ENCODE results near the gene NEXMIF. TPM values are rescaled to one million over a fixed set of nuclear protein-coding genes. Genes with fewer than 3 reads are reported as not detected.
A peak's percentile ranks its signal among the peaks of the same experiment; 100 is the strongest.
"Not testable (repeated sequence)": the region's sequence is repeated elsewhere in the genome, so short reads cannot be mapped to it uniquely, and the experiment has no call there.

The NEXMIF gene
- 0.27 TPM for polyA plus RNA-seq (ENCODE audit: insufficient read length)

GRCh38 chrX:74925225-74926088, at the start of gene NEXMIF:
NEXMIF (minus strand) TSS chrX:74925452.
- peak; percentile 23 for DNase-seq

GRCh38 chrX:74961962-74962361, 36.7 kb upstream of the NEXMIF start:
- not testable (repeated sequence) for DNase-seq

- DNase-seq: no peak
Measured at GRCh38 chrX:74949717-74950116, 24.5 kb upstream of the NEXMIF start.

DNA sequence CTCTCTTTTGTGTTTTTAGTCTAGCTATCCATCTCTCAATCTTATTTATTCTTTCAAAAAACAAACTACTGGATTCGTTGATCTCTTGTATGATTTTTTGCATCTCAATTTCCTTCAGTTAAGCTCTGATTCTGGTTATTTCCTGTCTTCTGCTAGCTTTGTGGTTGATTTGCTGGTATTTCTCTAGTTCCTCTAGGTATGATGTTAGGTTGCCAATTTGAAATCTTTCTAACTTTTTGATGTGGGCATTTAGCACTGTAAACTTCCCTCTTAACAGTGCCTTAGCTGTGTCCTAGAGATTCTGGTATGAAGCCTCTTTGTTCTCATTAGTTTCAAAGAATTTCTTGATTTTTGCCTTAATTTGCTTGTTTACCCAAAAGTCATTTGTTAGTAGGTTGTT, 15.2 kb upstream of the NEXMIF start:
- no peak for DNase-seq

- no peak for DNase-seq
Measured at GRCh38 chrX:74931214-74931613, 6.0 kb upstream of the NEXMIF start.

DNA sequence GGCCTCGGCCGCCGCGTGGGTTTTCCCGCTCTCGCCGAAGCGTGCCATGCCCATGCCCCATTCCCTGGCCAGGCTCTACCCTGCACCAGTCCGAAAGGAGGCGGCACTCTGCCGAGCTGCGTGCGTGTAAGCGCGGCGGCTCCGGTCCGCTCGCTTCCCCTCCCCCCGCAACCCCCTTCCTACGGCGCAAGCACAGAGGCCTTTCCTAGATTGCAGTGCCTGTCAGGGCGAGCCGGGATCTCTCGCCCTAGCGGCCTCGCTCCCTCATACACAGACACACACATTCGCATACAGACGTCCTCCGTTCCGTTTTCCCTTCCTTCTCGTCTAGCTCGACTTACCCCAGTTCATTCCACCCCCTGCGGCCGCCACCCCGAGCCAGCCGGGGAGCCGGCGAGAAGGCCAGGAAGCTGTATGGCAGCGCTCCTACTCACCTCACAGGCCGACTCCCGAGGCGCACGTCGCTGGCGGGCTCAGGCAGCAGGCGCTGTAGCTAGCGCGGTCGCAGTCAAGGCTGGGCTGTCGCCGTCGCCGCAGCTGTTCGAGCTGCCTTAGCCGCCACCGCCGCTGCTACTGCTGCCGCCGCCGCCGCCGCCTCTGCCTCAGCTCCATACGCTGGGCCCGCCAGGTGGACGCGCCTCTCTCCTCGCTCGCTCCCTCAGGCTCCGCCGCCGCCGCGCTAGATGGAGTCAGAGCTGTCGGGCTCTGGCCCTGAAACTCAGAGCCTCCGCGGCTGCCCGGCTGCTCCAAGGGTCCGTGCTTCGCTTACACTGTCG, 615 bp downstream of the NEXMIF start:
- peak; percentile 49 for DNase-seq

GRCh38 chrX:74923942-74924448, 1.3 kb downstream of the NEXMIF start:
- peak; percentile 12 for DNase-seq

DNA sequence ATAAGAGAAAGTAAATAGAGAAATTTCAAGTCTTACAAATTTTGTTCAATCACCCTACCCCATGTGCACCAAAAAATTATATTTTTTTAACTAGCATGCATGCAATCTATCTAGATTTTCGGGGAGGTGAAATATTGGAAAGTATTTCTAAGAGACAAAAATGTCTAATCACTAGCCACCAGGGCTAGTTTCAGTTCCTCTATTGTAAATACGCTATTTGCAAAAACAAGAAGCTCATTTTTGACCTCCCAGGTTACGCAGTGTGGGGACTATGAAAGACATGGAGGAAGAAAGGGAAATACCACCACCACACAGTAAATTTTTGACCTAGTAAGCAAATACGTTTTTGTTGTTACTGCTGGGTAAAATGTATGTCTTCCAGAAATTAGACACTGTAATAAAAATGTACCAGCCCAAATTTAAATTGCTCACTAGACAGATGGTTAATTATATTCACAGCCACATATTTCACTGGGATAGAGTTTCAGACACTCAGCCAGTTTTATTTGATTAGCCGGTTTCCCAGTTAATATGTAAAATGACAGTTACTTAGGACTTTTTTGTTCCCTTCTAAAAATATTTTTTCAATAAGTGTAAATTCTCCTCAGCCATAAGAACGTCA, 2.2 kb downstream of the NEXMIF start:
- DNase-seq: no peak

DNA sequence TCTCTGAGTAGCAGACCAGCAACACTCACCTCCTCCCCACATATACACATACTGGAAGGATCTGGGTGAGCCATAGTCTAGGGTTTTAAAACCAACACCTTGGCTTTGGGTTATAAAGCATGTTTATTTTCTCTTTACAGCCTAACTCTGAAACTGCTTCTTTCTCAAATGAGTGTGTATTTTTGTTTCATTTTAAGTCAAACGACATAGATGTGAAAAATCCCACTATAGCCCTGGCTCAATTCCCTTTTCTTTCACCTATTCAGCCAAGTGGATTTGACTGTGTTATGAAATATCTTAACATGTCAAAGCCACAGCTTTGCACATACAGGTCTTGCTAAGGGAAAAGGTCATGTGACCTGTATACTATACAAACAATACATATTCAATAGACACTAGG, 13.8 kb downstream of the NEXMIF start:
- no peak for DNase-seq

GRCh38 chrX:74906417-74906816, 18.8 kb downstream of the NEXMIF start:
- DNase-seq: peak; percentile 62

DNA sequence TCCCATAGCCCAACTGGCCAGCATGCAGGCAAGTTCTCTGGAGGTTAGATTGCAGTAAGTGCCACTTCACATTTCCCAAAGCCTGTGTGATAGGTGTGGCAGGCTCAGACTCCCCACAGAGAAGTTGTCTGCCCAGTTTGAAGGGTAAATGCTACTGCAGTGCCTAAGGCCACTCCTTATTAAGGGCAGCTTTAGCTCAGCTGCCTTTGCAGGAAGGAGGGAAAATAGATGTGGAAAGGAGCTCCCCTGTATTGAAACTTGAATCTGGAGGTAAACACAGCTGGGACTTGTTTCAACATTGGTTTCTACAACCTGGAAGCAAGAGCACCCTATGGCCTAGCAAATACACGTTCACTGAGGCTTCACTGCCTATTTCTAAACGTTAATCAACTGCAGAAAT, 22.4 kb downstream of the NEXMIF start:
- DNase-seq: no peak

GRCh38 chrX:74892561-74892960, 32.7 kb downstream of the NEXMIF start:
- no peak for DNase-seq

DNA sequence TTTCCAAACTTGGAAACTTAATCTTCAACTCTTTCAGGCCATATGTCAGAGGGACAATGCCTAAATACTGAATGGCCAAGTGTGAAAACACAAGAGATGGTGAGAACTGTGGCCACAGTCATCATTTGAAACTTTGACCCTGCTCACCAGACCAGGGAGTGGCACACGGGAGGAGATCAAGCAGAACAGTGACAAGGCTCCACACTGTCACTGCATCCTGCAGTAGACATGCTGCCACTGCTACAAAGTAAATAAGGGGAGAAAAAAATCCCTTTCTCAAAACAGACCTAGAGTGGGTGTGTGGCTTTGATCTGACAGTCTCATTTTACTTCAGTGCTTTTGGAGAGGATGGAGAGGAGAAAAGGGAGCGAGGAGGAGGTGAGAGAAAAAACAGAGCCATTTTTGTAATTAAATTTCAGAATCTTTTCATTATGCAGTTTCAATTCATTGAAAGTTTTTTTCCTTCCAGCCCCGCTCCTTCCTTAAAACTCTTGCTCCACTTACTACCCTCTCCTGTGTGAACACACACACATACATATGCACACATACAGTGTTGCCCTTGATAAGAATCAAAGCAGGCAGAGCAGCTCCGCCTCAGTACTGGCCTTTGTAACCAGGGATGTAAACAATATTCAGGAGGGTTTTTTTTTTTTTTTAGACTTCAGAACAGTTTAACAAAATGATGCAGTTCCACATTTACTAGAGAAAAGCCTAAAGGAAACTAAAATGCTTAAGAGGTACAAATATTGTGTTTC, 34.4 kb downstream of the NEXMIF start:
- no peak for DNase-seq

DNA sequence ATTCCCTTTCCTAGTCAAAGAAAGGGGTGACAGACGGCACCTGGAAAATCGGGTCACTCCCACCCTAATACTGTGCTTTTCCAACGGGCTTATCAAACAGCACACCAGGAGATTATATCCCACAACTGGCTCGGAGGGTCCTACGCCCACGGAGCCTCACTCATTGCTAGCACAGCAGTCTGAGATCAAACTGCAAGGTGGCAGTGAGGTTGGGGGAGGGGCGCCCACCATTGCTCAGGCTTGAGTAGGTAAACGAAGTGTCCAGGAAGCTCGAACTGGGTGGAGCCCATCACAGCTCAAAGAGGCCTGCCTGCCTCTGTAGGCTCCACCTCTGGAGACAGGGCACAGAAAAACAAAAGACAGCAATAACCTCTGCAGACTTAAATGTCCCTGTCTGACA, 42.9 kb downstream of the NEXMIF start:
- DNase-seq: not testable (repeated sequence)

GRCh38 chrX:74865725-74866124, 59.5 kb downstream of the NEXMIF start:
- DNase-seq: no peak

GRCh38 chrX:74853255-74853654, 72.0 kb downstream of the NEXMIF start:
- DNase-seq: no peak

DNA sequence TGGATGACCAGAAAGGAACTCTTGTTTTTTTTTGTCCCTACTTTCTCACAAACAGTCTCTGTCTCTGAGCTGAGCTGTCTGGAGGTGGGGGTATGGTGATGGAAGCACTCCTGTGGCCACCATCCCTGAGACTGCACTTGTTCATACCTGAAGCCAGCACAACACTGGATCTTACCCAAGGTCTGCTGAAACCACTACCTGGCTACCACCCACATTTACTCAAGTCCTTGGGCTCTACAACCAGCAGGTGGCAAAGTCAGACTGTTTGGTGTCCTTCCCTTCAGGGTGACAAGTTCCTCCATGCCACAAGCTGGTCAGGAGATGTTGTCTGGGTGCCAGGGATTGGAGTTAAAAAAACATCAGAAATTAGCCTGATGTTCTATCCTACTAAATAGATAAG, 89.7 kb downstream of the NEXMIF start:
- DNase-seq: no peak

- DNase-seq: not testable (repeated sequence)
Measured at GRCh38 chrX:74819797-74820196, 105.5 kb downstream of the NEXMIF start.

DNA sequence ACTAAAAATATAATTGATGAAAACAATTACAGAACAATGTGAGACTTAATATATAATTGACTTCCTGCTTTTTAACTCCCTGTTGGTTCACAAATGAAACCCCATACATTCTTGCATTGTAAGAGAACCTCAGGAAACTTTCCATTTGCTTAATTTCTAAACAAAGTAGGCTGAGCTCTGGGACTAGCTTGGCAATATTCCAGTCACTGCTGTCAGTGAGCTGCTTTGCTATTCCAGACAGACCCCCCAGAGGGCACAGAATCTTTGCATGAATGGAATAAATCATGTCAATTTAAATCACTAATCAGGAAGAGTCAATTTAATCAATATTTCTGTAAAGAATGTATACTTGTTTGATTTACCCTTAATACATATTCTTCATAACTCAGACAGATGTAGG, 110.6 kb downstream of the NEXMIF start:
- DNase-seq: no peak

- DNase-seq: no peak
Measured at GRCh38 chrX:74804574-74804973, 120.7 kb downstream of the NEXMIF start.

GRCh38 chrX:74800062-74800461, 125.2 kb downstream of the NEXMIF start:
- DNase-seq: no peak

- DNase-seq: no peak
Measured at GRCh38 chrX:74797338-74797887, 127.8 kb downstream of the NEXMIF start.

Data from hindlimb muscle (tissue), 1 donor.